GM12801 (cell line): Measurements from ENCODE around the gene CFAP43.

ENCODE experiments used
- CTCF ChIP-seq: IDR thresholded peaks from one replicate; pipeline ENCODE4 v1.5.1; 2011; ENCODE audit warnings: control low read depth; ENCODE audit not compliant: insufficient read length; ENCODE audit errors: extremely low read depth

Gene CFAP43

GRCh38 chr10:104085801-104086400 is 146.3 kb downstream of the CFAP43 start, which contains the start of gene COL17A1:
TSS of gene COL17A1 (minus strand) at chr10:104085880. CDS start at chr10:104080673, 5,207 bp downstream.
- no peak for TF ChIP-seq CTCF

- no peak for TF ChIP-seq CTCF
These were observed 147.6 kb downstream of the CFAP43 start for GRCh38 chr10:104084482-104085142.

GRCh38 chr10:104081998-104082397 is 150.2 kb downstream of the CFAP43 start:
- no peak for TF ChIP-seq CTCF

GRCh38 chr10:104080762-104081161 is 151.4 kb downstream of the CFAP43 start:
- no peak for TF ChIP-seq CTCF
